ENCODE measurements around the gene LMBR1.
A peak's percentile ranks its signal among the peaks of the same experiment; 100 is the strongest.
"Not testable (repeated sequence)": the region's sequence is repeated elsewhere in the genome, so short reads cannot be mapped to it uniquely, and the experiment has no call there.

Gene LMBR1

DNA sequence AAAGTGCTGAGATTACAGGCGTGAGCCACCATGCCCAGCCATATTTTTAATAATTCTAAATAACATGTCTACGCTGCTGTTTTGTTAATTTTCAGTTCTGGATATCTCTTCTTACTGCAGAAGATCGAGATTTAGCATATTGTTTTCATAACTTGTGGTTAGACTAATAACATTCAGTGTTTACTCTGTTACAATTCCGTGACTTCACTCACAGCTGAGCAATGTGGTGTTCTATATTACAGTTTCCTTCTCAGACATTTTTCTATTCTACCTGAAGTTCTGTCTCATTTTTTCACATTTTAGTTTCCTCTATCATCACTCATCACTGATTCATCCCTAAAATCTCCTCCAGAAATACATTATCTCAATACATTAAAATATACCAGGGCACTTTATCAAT is 241.5 kb downstream of the LMBR1 start:
- DNase-seq: no peak

DNA sequence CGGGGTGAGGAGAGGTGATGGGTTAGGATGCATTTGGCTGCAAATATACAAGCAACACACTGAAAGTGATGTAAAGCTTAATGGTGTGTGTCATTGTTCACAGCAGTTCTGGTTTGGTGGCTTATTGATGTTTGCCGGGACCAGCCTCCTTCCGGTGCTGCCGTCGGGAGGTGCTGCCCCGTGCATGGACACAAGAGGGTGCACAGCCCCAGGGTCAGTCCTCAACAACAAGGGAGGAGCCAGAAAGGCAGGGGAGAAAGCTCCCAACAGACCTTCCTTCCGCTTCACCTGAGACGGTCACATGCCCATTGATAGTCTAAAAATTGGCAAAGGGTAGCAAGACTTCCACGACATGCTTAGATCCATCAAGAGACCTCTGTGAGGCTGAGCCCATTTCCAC is 242.9 kb downstream of the LMBR1 start:
- peak in 1 of 2 experiments; percentile 40 for DNase-seq

DNA sequence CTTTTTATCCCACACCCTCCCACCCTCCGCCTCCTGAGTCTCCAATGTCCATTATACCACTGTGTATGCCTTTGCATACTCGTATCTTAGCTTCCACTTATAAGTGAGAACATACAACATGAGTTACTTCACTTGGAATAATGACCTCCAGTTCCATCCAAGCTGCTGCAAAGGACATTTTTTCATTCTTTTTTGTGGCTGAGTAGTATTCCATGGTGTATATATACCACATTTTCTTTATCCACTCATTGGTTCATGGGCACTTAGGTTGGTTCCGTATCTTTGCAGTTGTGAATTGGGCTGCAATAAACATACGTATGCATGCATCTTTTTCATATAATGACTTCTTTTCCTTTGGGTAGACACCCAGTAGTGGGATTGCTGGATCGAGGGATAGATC is 245.7 kb downstream of the LMBR1 start:
- not testable (repeated sequence) for DNase-seq

- no peak for DNase-seq
Observed at GRCh38 chr7:156642306-156643045, 250.5 kb downstream of the LMBR1 start.

DNA sequence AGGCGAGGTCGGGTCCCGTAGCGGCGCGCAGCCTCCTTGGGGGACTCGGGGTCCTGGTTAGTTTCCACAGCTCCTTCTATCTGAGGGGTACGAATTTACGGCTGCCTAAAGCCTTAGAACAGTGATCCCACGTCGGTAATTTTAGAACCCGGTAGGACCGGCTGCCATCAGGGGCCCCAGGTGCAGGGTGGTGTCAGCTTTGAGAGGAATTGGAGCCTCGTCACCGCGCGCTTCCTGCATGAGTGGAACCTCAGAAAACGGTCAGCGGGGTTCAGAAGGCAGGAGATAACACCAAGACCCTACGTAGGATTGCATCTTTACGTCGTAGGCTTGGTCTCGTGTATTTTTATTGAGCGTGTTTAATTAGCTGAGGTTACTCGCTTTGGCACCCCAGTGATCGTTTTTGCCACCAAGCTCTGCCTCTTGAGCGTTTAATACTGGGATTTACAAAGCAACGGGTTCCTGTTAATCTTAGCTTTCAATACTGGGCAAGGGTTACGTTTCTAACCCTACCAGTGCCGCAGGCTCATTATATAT is 252.0 kb downstream of the LMBR1 start:
- peak in 1 of 2 experiments; percentile 79 for DNase-seq

- DNase-seq: peak; percentile 83 to 97
Observed at GRCh38 chr7:156640257-156640948, 252.6 kb downstream of the LMBR1 start, which contains the start of gene RNF32. RNF32 (plus strand) TSS chr7:156640774; CDS start chr7:156643878, 3,104 bp downstream.

DNA sequence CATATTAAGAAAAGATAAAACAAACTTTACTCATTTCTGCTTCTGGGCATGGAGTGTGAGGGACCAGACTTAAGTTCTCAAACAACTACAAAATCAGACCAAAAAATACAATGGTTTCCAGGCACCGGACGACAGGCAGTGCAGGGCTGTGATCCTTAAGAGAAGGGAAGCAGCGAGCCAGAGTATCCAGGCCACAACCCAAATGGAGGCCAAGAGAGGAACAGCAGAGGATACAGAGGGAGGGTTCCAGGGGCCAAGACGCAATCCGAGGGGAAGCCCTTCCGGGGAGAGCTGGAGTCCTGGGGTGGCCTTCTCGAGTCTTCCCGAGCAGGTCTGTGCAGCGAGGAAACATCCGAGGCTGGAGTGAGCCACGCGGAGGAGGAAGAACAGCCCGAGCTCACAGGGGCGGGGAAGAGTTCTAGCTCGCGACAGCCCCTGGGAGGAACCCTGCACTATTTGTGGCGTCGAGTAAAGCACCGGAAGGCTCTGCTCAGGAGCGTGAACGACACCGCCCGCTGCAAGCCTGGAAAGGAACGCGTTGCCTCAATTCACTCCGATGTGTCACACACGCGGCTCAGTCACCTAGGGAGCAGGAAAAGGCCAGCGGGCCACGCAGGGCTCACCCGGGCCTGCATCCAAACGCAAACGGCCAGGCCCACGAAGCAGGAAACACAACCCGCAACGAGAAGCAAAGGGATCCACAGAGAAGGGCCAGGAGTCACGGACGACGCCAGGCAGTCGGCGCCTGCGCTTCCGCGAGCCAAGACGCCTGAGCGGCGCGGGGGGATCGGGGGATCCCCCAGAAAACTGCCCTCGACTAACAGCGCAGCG is 253.3 kb downstream of the LMBR1 start:
- no peak for DNase-seq

DNA sequence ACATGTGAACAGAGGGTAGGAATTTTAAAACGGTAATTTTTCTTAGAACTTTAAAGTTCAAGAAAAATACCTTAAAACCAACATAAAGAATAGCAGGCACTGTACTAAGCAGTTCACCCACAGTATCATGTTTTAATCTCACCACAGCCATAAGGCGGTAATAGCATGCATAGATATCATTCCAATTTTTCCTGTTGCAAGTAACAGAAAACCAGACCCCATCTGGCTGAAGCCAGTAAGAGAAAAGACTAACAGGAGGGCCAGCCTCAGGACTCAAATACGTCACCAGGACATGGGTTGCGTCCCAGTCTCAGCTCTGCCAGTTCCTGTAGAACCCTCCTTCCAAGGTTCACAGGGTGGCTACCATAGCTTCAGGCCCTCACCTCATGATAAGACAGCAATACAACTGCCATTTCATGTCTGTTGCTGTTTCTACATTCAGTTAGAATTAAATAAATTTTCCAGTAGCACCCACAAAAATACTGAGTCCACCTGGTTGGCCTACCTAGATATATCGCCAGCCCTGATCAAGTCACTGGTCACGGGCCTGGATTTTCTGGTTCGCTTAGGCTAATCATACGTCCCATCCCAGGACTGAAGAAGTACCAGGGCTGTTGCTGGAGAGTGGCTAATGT is 254.4 kb downstream of the LMBR1 start:
- DNase-seq: no peak

DNA sequence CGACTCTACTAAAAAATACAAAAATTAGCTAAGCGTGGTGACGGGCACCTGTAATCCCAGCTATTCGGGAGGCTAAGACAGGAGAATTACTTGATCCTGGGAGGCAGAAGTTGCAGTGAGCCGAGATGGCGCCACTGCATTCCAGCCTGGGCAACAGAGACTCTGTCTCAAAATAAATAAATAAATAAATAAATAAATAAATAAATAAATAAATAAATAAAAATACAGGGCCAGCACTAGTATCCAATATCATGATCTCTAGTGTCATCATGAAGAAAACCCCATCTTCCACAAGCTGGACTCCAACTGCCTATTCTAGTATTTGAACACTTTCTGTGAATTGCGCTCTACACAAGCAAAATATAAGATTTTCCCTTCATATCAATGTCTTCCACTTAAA is 255.9 kb downstream of the LMBR1 start:
- not testable (repeated sequence) for DNase-seq

- no peak for DNase-seq
Observed at GRCh38 chr7:156635529-156636385, 257.2 kb downstream of the LMBR1 start.

GRCh38 chr7:156634117-156634516 is 258.9 kb downstream of the LMBR1 start:
- no peak for DNase-seq

GRCh38 chr7:156629873-156630272 is 263.1 kb downstream of the LMBR1 start:
- no peak for DNase-seq

- DNase-seq: no peak
Observed at GRCh38 chr7:156628562-156628961, 264.4 kb downstream of the LMBR1 start.

Data from NCI-H526 (cell line).